Psoas muscle (tissue), 8 donors: ENCODE measurements around the gene GRIP1. TPM values are rescaled to one million over a fixed set of nuclear protein-coding genes. Genes with fewer than 3 reads are reported as not detected.

Experiments used
- ATAC-seq, 4 donors: fragments of 200-7000 bp; cut with Tn5 transposase; one replicate each; pipeline ENCODE4 v1.9.1; 2020; ENCODE audit warnings: moderate library complexity in 3 of 4, mild to moderate bottlenecking in 2 of 4
- DNase-seq, 2 donors: peaks; one replicate each; pipeline ENCODE4 v3.0.0-alpha.2; 2020
- H3K27ac ChIP-seq: fragments of 200-600 bp; one replicate; pipeline ENCODE4 v1.8.0; 2022
- H3K27me3 ChIP-seq, 3 donors: fragments of 200-600 bp in 1 of 3; one replicate each; pipeline versions ENCODE4 v1.6.1 to v1.8.0; 2013 to 2022; ENCODE audit warnings: low read length in 2 of 3, mild to moderate bottlenecking in 2 of 3, moderate library complexity in 1 of 3; ENCODE audit not compliant: insufficient read depth in 3 of 3
- H3K36me3 ChIP-seq, 2 donors: fragments of 200-600 bp in 1 of 2; one replicate each; pipeline versions ENCODE4 v1.6.1 to v1.8.0; 2013 to 2022; ENCODE audit warnings: low read depth in 1 of 2, mild to moderate bottlenecking in 1 of 2, moderate library complexity in 1 of 2; ENCODE audit not compliant: insufficient read depth in 1 of 2
- H3K4me1 ChIP-seq: fragments of 200-600 bp; one replicate; pipeline ENCODE4 v1.8.0; 2022
- H3K4me3 ChIP-seq: fragments of 200-600 bp; one replicate; pipeline ENCODE4 v1.8.0; 2022; ENCODE audit warnings: mild to moderate bottlenecking
- H3K9me3 ChIP-seq: fragments of 200-600 bp; one replicate; pipeline ENCODE4 v1.8.0; 2022
- WGBS, 3 donors: extraction: QIAGEN DNeasy Blood & Tissue Kit; methylation state at CpG; one replicate each; pipeline versions ENCODE4 v1.1.6 to v1.1.7; 2013; 5-methylcytosine and 5-hydroxymethylcytosine counted together
- intact Hi-C, 2 donors: fragments of 100-400 bp; cut with DNase I; formaldehyde crosslinking; loops; one replicate each; pipeline versions ENCODE4 v1.11.0 to v1.14.2; 2022
- polyA plus RNA-seq, 3 donors: library from polyadenylated mRNA; stranded (reverse); fragments of 200-250 nt; gene quantifications; one replicate each; pipeline ENCODE4 v1.2.3, GENCODE V29; 2013
- total RNA-seq, 4 donors: library from RNA; stranded (reverse); fragmentation: NEBNext Ultra II Directional in 2 of 4; extraction: Animal tissue kit (Norgen Biotek cat#: 25700) in 2 of 4; gene quantifications; one replicate each; pipeline versions ENCODE4 v1.2.1 to v1.2.4, GENCODE V29; 2021 to 2023
- TF ChIP-seq, protein P1 (sequence below): fragments of 200-600 bp; IDR thresholded peaks from one replicate; pipeline ENCODE4 v1.8.0; 2022; ENCODE audit warnings: antibody characterized with exemption
- donor health status: healthy with polysubstance abuse.
- donor health status: DM: no; HTN: no; CAD: no; lungs with moderate emphysema.
- donor health status: Bipolar disorder and iron deficiency.
- donor health status: healthy.
- donor health status: DM: yes; HTN: yes; CAD: no.
- donor health status: DM: no; HTN: no; CAD: no.
- donor health status: DM: no; HTN: no; CAD: no.
- donor health status: DM: yes; HTN: yes; CAD: no.

Gene GRIP1
- total and polyA plus RNA-seq, 7 donors = 0.05 to 4.1 (median 1.6) TPM

DNA sequence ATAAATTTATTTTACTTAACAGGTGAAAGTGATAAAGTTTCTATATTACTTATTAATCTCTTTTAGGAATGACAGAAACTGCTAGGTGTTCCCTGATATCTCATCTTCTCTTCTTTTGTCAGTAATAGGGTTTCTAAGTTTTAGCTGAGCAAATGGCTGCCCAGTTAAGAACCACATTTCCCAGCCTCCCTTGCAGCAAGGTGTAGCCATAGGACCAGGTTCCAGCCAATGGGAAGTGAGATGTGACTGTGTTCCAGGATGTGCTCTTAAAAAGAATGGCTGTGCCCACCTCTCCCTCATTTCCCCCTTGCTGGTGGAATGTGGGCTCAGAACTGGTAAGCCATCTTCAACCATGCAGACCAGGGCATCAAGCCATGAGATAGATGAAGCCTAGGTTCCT, 210.9 kb downstream of the GRIP1 start:
- no peaks in the 10 kb centered on the region for H3K4me1 ChIP-seq
- no peak overlapping the region for H3K27ac ChIP-seq
- ATAC-seq (no peak), DNase-seq (no peak)
- TF ChIP-seq, protein P1, sequence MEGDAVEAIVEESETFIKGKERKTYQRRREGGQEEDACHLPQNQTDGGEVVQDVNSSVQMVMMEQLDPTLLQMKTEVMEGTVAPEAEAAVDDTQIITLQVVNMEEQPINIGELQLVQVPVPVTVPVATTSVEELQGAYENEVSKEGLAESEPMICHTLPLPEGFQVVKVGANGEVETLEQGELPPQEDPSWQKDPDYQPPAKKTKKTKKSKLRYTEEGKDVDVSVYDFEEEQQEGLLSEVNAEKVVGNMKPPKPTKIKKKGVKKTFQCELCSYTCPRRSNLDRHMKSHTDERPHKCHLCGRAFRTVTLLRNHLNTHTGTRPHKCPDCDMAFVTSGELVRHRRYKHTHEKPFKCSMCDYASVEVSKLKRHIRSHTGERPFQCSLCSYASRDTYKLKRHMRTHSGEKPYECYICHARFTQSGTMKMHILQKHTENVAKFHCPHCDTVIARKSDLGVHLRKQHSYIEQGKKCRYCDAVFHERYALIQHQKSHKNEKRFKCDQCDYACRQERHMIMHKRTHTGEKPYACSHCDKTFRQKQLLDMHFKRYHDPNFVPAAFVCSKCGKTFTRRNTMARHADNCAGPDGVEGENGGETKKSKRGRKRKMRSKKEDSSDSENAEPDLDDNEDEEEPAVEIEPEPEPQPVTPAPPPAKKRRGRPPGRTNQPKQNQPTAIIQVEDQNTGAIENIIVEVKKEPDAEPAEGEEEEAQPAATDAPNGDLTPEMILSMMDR = no peak
- no peaks in the 10 kb centered on the region for H3K9me3 ChIP-seq
- H3K4me3 ChIP-seq = no peak overlapping the region
- intact Hi-C loops = no loop called here
- H3K36me3 ChIP-seq = no peaks in the 10 kb centered on the region
- peaks cover 0 to 7% (median 2%) of the 10 kb centered on the region in 3 donors for H3K27me3 ChIP-seq

DNA sequence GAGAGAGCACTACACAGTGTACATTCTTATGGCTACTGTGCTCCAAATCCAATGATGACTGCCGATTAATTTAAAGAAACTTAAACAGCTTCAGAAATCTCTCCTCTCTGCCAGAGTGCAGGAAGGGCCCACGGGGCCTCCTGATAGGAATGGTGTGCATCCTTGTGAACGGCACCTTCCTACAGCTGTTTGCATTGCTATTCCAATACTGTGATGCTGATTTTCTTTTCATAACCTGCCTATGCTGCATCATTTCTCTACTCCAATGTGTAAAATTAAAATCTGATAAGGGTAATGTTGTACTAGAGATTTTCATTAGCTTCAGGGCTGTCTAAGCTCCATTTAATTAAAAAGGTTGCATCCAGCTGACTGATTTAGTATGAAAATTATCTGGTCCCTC, 217.5 kb downstream of the GRIP1 start:
- TF ChIP-seq, protein P1 = no peak
- no peak overlapping the region for H3K27ac ChIP-seq
- ATAC-seq = no peak
- intact Hi-C loops = no loop called here
- no peak for DNase-seq
- no peaks in the 10 kb centered on the region for H3K9me3 ChIP-seq
- H3K4me3 ChIP-seq = no peak overlapping the region
- no peaks in the 10 kb centered on the region for H3K27me3 ChIP-seq
- 57 to 63% (median 57%) methylated on average over 3 of the region's 3 CpGs for WGBS, 3 donors
- no peaks in the 10 kb centered on the region for H3K36me3 ChIP-seq
- no peaks in the 10 kb centered on the region for H3K4me1 ChIP-seq

DNA sequence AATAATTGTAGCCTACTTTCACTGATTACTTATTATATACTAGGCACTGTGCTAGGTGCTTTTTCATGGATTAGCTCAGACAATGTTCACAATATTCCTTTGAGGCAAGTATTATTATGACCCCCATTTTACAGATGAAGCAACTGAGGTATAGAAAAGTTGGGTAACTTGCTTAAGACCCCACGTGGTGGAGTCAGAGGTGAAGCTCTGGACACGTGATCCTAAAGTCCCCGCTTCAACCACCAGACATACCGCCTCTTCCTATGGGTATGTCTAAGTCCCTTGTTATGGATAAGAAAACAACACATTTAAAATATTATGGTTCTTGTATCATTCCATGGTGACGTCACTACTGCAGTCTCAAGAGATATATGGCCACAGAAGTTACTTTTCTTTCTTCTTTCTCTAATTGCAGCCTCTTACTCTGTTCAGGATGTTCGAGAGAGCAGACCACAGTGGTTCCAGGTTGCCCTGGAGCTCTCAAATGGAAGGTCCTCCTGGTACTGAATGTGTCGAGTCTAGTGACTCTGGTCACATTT, 218.9 kb downstream of the GRIP1 start:
- Histone ChIP-seq H3K27ac (no peak overlapping the region), H3K9me3 (no peaks in the 10 kb centered on the region), H3K4me3 (no peak overlapping the region), H3K4me1 (no peaks in the 10 kb centered on the region), H3K27me3 (no peaks in the 10 kb centered on the region), H3K36me3 (no peaks in the 10 kb centered on the region)
- intact Hi-C loops = no loop called here
- TF ChIP-seq, protein P1 = no peak
- ATAC-seq = no peak
- 70 to 73% (median 71%) methylated on average over 7 of the region's 7 CpGs for WGBS, 3 donors
- DNase-seq = no peak

DNA sequence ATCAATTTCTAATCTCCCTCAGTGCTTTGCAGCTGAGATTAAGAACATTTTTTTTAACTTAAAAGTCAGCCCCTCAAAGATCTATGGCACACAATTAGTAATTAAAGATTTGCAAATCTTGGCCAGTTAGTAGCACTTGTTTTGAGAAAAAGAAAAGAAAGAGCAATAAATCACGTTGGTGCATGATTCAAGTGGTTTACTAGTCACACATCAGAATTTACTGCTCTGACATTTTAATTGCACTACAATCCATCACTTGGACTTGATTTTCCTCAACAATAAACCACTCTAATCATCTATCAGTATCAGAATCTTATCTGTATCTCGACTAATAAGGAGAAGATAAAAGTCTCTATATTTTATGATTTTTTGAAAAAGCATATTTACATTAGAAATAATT, 222.3 kb downstream of the GRIP1 start:
- Histone ChIP-seq H3K27ac (no peak overlapping the region), H3K4me3 (no peak overlapping the region), H3K36me3 (no peaks in the 10 kb centered on the region), H3K9me3 (no peaks in the 10 kb centered on the region), H3K4me1 (no peaks in the 10 kb centered on the region), H3K27me3 (no peaks in the 10 kb centered on the region)
- 27 to 30% (median 29%) methylated on average over 2 of the region's 2 CpGs for WGBS, 3 donors
- ATAC-seq (no peak), DNase-seq (no peak)
- TF ChIP-seq, protein P1 = no peak
- intact Hi-C loops = no loop called here

DNA sequence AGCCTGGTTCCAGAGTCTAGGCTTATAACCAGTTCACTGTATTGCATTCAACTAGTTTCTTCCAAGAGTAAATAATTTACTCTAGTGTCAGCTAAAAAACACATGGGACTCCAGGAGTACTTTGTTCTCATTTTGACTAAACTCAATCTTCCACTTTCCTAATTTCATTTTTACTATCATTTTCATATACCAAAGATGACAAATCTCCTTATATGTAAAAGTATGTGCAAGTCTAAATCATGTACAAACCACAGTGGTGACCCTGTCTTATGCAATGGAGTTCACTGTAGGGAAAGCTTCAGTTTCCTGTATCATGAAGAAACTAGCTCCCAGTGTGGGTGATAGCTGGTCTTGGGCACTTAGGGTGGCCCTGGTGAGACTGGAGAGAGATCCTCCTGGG, 225.0 kb downstream of the GRIP1 start:
- no peaks in the 10 kb centered on the region for H3K36me3 ChIP-seq
- TF ChIP-seq, protein P1 = no peak
- intact Hi-C loops = loop anchor here in 1 of 2 donors (5.0 kb wide), 1 partner anchor 1543 kb away; no protein-coding TSS in a partner anchor
- H3K9me3 ChIP-seq = no peaks in the 10 kb centered on the region
- ATAC-seq (no peak), DNase-seq (no peak)
- no peaks in the 10 kb centered on the region for H3K4me1 ChIP-seq
- H3K27ac ChIP-seq = no peak overlapping the region
- no peaks in the 10 kb centered on the region for H3K27me3 ChIP-seq
- no peak overlapping the region for H3K4me3 ChIP-seq
